ENCODE data around the gene CLCN7.

Gene CLCN7

GRCh38 chr16:1464196-1464893 is 10.5 kb downstream of the CLCN7 start:
- no peak for DNase-seq (ENCODE audit: low read depth in 2 of 2)

GRCh38 chr16:1461146-1461545 is 13.7 kb downstream of the CLCN7 start:
- DNase-seq (ENCODE audit: low read depth in 2 of 2), result no peak

GRCh38 chr16:1460602-1461138 is 14.2 kb downstream of the CLCN7 start:
- DNase-seq (ENCODE audit: low read depth in 2 of 2), result no peak

- DNase-seq (ENCODE audit: low read depth in 2 of 2), result no peak
These were observed 14.9 kb downstream of the CLCN7 start for GRCh38 chr16:1459967-1460366.

GRCh38 chr16:1458977-1459341 is 15.9 kb downstream of the CLCN7 start:
- DNase-seq (ENCODE audit: low read depth in 2 of 2), result no peak

GRCh38 chr16:1458336-1458976 is 16.4 kb downstream of the CLCN7 start:
- peak in 1 of 2 experiments; percentile 4 for DNase-seq (ENCODE audit: low read depth in 2 of 2)

GRCh38 chr16:1457489-1458245 is 17.2 kb downstream of the CLCN7 start:
- no peak for DNase-seq (ENCODE audit: low read depth in 2 of 2)

GRCh38 chr16:1456951-1457350 is 17.9 kb downstream of the CLCN7 start:
- no peak for DNase-seq (ENCODE audit: low read depth in 2 of 2)

- no peak for DNase-seq (ENCODE audit: low read depth in 2 of 2)
These were observed 19.3 kb downstream of the CLCN7 start for GRCh38 chr16:1455190-1456171.

- DNase-seq (ENCODE audit: low read depth in 2 of 2), result no peak
These were observed 20.3 kb downstream of the CLCN7 start for GRCh38 chr16:1454561-1454960.

GRCh38 chr16:1453316-1453715 is 21.5 kb downstream of the CLCN7 start:
- no peak for DNase-seq (ENCODE audit: low read depth in 2 of 2)

GRCh38 chr16:1452530-1452929 is 22.3 kb downstream of the CLCN7 start:
- no peak for DNase-seq (ENCODE audit: low read depth in 2 of 2)

GRCh38 chr16:1451702-1452392 is 23.0 kb downstream of the CLCN7 start:
- DNase-seq (ENCODE audit: low read depth in 2 of 2), result no peak

- DNase-seq (ENCODE audit: low read depth in 2 of 2), result no peak
These were observed 24.0 kb downstream of the CLCN7 start for GRCh38 chr16:1450841-1451240.

- no peak for DNase-seq (ENCODE audit: low read depth in 2 of 2)
These were observed 24.6 kb downstream of the CLCN7 start for GRCh38 chr16:1450218-1450617.

- no peak for DNase-seq (ENCODE audit: low read depth in 2 of 2)
These were observed 25.5 kb downstream of the CLCN7 start for GRCh38 chr16:1449201-1449788.

GRCh38 chr16:1448536-1449116 is 26.2 kb downstream of the CLCN7 start:
- no peak for DNase-seq (ENCODE audit: low read depth in 2 of 2)

- DNase-seq (ENCODE audit: low read depth in 2 of 2), result no peak
These were observed 26.9 kb downstream of the CLCN7 start for GRCh38 chr16:1447965-1448364.

- DNase-seq (ENCODE audit: low read depth in 2 of 2), result no peak
These were observed 28.3 kb downstream of the CLCN7 start for GRCh38 chr16:1446296-1447080.

Measured in fibroblast of skin of left biceps (primary cell).